SIG-M5 treated with dmso at 0.1 percent for 504 hours (cell line): ENCODE results near the gene LZTS3.
"Not testable (repeated sequence)": the region's sequence is repeated elsewhere in the genome, so short reads cannot be mapped to it uniquely, and the experiment has no call there.

Source experiments
- DNase-seq: peaks from one replicate; lab custom pipeline; 2025; ENCODE audit not compliant: unreplicated experiment; lab: John Stamatoyannopoulos, UW

The LZTS3 gene

GRCh38 chr20:3168079-3168828, 5.1 kb downstream of the LZTS3 start:
- DNase-seq: no peak

GRCh38 chr20:3167738-3168078, 5.6 kb downstream of the LZTS3 start:
- DNase-seq: no peak

- DNase-seq: no peak
Observed at GRCh38 chr20:3166913-3167342, 6.4 kb downstream of the LZTS3 start.

GRCh38 chr20:3166338-3166912, 6.9 kb downstream of the LZTS3 start:
- DNase-seq: no peak

- no peak for DNase-seq
Observed at GRCh38 chr20:3165473-3166337, 7.6 kb downstream of the LZTS3 start.

GRCh38 chr20:3164763-3165410, 8.5 kb downstream of the LZTS3 start:
- no peak for DNase-seq

GRCh38 chr20:3164043-3164762, 9.1 kb downstream of the LZTS3 start:
- no peak for DNase-seq

GRCh38 chr20:3163099-3164042, 10.0 kb downstream of the LZTS3 start:
- no peak for DNase-seq

- DNase-seq: no peak
Observed at GRCh38 chr20:3162080-3162611, 11.2 kb downstream of the LZTS3 start.

- DNase-seq: no peak
Observed at GRCh38 chr20:3161316-3162079, 11.9 kb downstream of the LZTS3 start.

GRCh38 chr20:3160418-3160817, 12.9 kb downstream of the LZTS3 start:
- no peak for DNase-seq

GRCh38 chr20:3158968-3159431, 14.3 kb downstream of the LZTS3 start:
- peak; percentile 35 for DNase-seq

GRCh38 chr20:3157817-3158216, 15.5 kb downstream of the LZTS3 start:
- DNase-seq: no peak

- peak; percentile 87 for DNase-seq
Observed at GRCh38 chr20:3156811-3157619, 16.3 kb downstream of the LZTS3 start.

GRCh38 chr20:3152057-3152644, 21.2 kb downstream of the LZTS3 start:
- DNase-seq: not testable (repeated sequence)

GRCh38 chr20:3150908-3151307, 22.4 kb downstream of the LZTS3 start:
- no peak for DNase-seq

- DNase-seq: no peak
Observed at GRCh38 chr20:3146732-3147341, 26.5 kb downstream of the LZTS3 start.
